Occipital lobe (tissue), 2 donors: Measurements from ENCODE around the gene UBE2O. TPM values are rescaled to one million over a fixed set of nuclear protein-coding genes. Genes with fewer than 3 reads are reported as not detected.

ENCODE experiments used
- DNase-seq: peaks from one replicate; lab custom pipeline; 2025; lab: John Stamatoyannopoulos, UW
- total RNA-seq: library from RNA; depleted of rRNA; stranded (reverse); fragments of >200 nt; gene quantifications from one replicate; pipeline ENCODE4 v1.2.3, GENCODE V29; 2014

Gene UBE2O
- total RNA-seq, 1 donor from 2014 or later, result 30.3 TPM

- DNase-seq, result no peak
Observed at GRCh38 chr17:76390003-76390421, 62.9 kb downstream of the UBE2O start.

GRCh38 chr17:76388966-76389888, 63.7 kb downstream of the UBE2O start:
- no peak for DNase-seq

GRCh38 chr17:76386966-76387765, 65.8 kb downstream of the UBE2O start:
- DNase-seq, result no peak

- no peak for DNase-seq
Observed at GRCh38 chr17:76385892-76386786, 66.8 kb downstream of the UBE2O start.

GRCh38 chr17:76384987-76385891, 67.7 kb downstream of the UBE2O start:
- DNase-seq, result no peak

- DNase-seq, result no peak
Observed at GRCh38 chr17:76384222-76384986, 68.5 kb downstream of the UBE2O start, which contains the start of gene SPHK1. Gene SPHK1 (plus strand): TSS chr17:76384609. CDS start chr17:76385645, 1,036 bp downstream.

- DNase-seq, result no peak
Observed at GRCh38 chr17:76383546-76384221, 69.3 kb downstream of the UBE2O start.

- no peak for DNase-seq
Observed at GRCh38 chr17:76382803-76383545, 70.0 kb downstream of the UBE2O start.

- DNase-seq, result no peak
Observed at GRCh38 chr17:76382351-76382802, 70.6 kb downstream of the UBE2O start.

- no peak for DNase-seq
Observed at GRCh38 chr17:76381633-76382350, 71.2 kb downstream of the UBE2O start.

GRCh38 chr17:76379646-76380376, 73.1 kb downstream of the UBE2O start:
- DNase-seq, result no peak

- no peak for DNase-seq
Observed at GRCh38 chr17:76379275-76379641, 73.7 kb downstream of the UBE2O start.

GRCh38 chr17:76378548-76379274, 74.2 kb downstream of the UBE2O start:
- DNase-seq, result no peak

- no peak for DNase-seq
Observed at GRCh38 chr17:76376318-76377133, 76.4 kb downstream of the UBE2O start.
